Measurements from ENCODE around the gene ITPK1.
A peak's percentile ranks its signal among the peaks of the same experiment; 100 is the strongest.

ITPK1 gene

GRCh38 chr14:92906823-92907222 lies 208.9 kb downstream of the ITPK1 start:
- no peak for DNase-seq

DNA sequence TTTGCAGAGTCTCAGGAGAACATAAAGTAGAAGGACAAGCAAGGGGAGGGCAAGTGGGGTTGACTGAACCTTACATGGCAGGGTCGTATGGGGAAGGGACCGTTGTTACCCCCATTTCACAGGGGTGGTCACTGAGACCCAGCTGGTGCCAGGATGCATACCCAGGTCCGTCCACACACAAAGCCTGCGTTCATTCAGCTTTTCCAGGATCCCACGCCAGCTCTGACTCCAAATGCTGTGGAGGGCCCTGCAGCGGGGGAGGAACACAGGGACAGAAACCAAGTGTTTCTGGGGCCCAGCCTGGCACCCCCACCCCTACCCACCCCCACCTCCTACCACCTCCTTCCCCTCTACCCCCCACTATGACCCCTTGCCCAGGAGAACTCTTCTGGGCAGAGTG lies 209.3 kb downstream of the ITPK1 start:
- DNase-seq = no peak

- no peak for DNase-seq
These were observed 210.1 kb downstream of the ITPK1 start for GRCh38 chr14:92905667-92906066.

- no peak for DNase-seq
These were observed 212.4 kb downstream of the ITPK1 start for GRCh38 chr14:92903359-92903758.

GRCh38 chr14:92902726-92903125 lies 213.0 kb downstream of the ITPK1 start:
- no peak for DNase-seq

GRCh38 chr14:92902191-92902590 lies 213.5 kb downstream of the ITPK1 start:
- no peak for DNase-seq

DNA sequence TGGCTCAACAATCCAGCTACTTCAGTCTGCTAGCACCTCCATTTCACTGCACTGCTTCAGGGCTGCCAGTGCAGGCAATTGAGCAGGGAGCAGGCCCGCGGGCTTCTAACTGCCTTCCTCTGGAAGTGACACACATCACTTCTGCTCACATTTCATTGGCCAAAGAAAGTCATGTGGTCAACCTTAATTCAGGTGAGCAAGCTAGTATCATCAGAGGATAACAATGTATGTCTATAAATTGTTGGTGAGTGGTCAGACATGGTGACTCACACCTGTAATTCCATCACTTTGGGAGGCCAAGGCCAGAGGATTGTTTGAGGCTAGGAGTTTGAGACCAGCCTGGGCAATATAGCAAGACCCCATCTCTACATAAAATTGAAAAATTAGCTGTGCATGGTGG lies 215.1 kb downstream of the ITPK1 start:
- DNase-seq = no peak

DNA sequence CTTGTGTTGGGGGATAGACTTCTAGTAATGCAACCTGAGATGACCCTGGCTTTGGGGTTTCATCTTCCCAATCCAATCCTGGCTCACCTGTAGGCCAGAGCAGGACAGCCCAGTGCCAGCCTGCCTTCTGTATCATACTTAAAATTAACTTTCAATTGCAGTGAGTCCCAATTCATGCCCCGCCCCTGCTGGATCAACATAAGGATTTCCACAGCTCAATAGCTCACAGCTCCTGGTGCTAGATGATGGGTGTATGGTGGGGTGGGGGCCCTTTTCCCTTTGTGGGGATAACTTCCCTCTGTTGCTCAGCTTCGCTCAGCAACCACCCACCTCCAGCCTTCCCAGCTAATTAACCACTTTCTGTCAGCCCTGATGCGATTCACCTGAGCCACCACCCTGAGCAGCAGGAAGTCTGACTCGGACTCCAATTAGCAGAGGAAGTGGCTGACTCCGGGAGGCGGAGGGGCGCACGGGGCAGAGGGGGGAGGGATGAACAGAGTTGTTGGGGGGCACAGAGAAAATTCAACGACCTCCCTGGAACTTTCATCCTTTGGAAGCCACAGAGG lies 217.1 kb downstream of the ITPK1 start:
- DNase-seq = no peak

DNA sequence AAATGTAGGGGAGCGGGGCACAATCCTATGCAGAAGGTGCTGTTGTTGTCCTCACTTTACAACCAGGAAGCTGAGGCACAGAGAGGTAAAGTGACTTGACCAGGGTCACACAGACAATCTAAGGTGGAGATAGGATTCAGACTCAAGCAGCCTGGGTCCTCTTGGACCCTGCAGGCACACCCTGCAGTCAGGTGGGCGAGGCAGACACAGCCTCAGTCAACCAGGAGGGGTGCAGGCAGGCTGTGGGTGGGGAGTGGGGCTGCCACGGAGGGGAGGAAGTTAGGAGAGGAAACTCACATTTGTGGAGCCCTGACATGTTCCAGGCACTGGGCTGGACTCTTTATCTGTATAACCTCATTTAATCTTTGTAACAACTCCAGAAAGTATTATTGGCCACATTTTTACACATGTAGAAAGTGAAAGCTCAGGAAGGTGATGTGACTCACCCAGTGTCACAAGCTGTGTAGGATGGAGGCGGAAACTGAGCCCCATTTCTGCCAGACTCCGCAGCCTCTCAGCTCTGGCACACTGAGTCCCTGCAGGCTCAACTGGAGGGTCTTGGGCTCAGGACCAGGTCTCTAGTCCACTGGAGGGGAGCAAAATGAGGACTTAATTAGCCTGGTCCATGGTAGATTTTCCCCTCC lies 217.7 kb downstream of the ITPK1 start:
- peak; percentile 77 for DNase-seq

- DNase-seq = no peak
These were observed 220.3 kb downstream of the ITPK1 start for GRCh38 chr14:92895352-92895878.

DNA sequence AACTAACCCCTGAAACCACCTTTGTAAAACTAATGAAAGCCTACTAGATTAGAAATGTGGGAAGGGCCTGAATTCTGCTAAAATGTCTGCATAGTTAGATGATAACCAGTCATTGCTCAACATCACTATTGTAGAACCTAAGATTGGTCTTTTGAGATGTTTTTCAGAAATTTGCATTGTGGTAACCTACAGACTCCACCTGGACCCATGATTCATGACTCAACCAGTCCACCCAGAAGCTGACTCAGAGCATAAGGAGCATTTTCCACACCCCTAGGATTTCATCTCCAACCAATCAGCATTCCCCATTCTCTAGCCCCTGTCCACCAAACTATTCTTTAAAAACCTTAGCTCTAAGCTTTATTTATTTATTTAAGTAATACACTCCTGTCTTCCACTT lies 223.1 kb downstream of the ITPK1 start:
- no peak for DNase-seq

- no peak for DNase-seq
These were observed 224.7 kb downstream of the ITPK1 start for GRCh38 chr14:92890830-92891588.

GRCh38 chr14:92888896-92889295 lies 226.8 kb downstream of the ITPK1 start:
- DNase-seq = no peak

GRCh38 chr14:92887157-92887556 lies 228.6 kb downstream of the ITPK1 start:
- no peak for DNase-seq

Measured in activated effector memory CD4-positive, alpha-beta T cell treated with anti-CD3 and anti-CD28 coated beads, Interleukin-2, amount 50 U/mL, for 16 hours (primary cell).